Fibroblast of skin of back (primary cell): ENCODE results near the gene TDRD7. TPM values are rescaled to one million over a fixed set of nuclear protein-coding genes. Genes with fewer than 3 reads are reported as not detected.

Experiments
- DNase-seq: peaks from one replicate; pipeline ENCODE4 v3.0.0-alpha.2; 2013
- polyA plus RNA-seq, 2 experiments: library from polyadenylated mRNA; unstranded; fragments of 120-200 nt; gene quantifications; one replicate each; pipeline ENCODE4 v1.2.1, GENCODE V29; 2013; ENCODE audit not compliant: insufficient read length in 2 of 2

Gene TDRD7
- polyA plus RNA-seq (2013, experiment 1 of 2; ENCODE audit: insufficient read length): 2.5 TPM
- polyA plus RNA-seq (2013, experiment 2 of 2; ENCODE audit: insufficient read length): 3.7 TPM

DNA sequence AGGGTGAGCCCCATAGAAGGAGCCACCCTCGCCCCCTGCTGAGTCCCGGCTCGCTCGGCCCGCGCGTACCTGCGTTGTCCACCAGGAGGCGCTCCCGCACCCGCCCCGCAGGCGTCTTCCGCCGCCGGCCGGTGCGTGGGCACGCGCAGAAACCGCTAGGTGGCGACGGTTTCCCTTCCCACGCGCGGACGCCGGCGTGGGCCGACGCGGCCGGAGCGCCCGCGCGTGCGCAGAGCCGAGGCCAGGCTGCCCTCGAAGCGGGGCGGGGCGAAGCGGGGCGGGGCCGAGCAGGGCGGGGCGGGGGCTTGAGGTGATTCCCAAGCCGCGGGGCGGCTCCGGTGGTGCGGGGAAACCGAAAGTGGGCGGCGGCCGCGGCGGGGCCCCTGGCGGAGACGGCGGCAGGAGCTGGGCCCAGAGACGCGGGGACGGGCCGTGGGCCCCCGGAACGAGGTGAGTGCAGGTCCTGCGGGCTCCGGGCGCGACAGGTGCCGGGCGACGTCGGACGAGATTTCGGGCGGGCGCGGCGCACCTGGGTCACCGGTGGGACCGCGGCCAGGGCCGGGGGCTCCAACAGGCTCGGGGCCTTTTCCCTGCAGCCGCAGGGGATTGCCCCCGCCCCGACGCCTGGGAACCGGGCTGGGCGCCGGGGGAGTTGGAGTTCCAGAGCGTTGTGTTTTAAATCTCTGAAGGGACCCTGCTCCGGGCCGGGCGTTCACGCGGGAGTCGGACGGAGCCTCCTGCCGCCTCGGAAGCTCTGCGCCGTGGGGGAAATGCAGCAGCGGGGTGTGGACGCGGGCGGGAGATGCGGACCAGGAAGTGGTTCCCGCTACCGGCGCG, at the start of gene TDRD7:
TSS of gene TDRD7 (plus strand) at position 308 of the 837 bp plus-strand sequence. CDS start 16,370 bp downstream, outside the sequence.
- DNase-seq: peak; percentile 63

DNA sequence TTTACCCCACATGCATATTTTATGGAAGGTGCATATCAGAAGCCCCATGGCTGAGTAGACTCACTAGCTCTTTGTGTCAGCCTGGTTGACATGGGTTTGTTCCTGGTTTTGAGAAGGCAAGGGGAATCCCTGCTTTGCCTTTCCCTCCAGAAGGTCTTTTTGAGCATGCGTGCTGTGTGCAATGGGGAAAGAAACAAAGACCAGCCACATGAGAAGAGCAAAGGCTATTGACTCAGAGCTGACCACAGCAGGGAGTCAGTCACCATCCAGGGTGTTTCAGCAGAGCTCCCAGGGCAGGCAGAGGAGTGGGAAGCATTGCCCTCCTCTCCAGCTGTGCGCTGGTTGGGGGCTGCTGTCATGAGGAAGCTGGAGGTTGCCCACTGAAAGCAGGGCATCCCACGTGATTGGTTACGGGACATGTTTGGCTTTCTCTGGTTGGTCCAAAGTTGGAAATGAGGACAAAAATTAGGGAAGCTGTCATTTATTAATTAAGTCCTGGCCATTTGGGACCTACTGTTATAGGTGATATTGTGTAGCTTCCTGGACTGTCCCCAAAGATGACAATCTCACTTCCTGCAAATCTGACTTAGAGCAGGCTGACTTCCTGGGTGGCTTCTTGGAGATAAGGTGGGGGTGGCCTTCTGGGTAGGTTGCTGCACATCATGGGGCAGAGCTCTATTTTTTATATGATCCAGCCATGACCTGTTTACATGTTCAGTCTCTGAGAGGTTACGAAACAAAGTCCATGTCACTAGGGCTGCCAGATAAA, 48.9 kb upstream of the TDRD7 start:
- no peak for DNase-seq

DNA sequence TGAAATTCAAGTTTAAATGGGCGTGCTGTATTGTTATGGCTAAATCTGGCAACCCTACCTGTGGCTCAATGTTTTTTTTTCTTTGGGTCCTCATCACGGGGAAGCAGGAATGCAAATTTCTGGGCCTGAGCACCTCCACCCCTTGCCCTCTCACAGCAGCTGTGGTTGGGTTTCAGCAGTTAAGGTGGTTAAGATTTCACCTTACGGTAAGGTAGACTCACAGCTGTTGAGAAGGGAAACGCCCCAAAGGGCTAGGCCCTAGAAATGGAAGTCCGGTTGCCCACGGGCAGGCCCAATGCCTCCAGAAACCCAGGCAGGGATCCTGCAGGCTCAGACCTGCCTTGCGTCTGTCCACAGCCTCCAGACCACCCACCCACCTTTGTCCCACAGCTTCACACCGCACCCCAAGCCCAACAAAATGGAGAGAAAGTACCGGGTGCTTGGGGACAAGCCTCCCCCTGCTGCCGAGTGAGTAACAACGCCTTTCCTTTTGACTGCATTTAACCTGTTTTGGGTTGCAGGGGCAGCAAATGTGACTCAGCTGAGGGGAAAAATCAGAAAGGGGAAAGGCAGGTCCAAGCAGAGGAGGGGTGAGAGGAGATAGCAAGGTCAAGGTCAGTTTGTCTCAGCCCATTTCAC, 48.1 kb upstream of the TDRD7 start:
- DNase-seq: no peak

GRCh38 chr9:97364769-97365490, 47.0 kb upstream of the TDRD7 start:
- no peak for DNase-seq

DNA sequence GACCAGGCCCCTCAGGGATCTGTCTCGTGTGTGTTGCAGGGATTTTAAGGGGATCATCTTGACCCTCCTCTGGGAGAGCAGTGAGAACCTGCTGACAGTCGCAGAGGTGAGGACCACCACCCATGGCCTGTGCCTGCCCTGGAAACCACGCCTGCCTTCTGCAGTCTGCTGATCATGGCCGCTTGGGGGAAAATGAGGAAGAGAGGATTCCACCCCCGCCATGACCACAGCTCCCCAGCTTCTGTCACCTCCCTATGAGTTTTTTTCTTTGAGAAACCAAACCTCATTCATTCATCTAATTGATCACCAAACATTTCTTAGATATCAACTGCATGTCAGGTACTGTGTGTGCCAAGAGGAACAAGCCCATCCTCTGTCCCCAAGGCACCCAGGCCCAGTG, 46.3 kb upstream of the TDRD7 start:
- DNase-seq: no peak

DNA sequence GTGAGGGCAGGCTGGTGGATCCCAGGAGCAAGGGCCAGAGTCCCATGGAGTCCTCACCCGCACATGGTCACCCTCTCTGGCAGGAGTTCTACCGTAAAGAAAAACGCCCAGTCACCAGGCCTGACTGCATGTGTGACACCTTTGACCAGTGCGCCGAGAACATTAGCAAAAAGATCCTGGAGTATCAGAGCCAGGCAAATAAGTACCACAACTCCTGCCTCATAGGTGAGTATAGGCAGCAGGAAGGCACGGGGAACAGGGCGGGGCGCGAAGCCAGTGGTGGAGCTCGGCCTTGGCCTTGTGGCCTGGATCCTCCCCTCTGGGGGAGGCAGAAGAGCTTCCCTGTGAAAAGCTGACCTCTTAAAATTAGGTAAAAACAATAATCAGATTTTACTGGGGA, 45.4 kb upstream of the TDRD7 start:
- no peak for DNase-seq

- DNase-seq: no peak
Observed at GRCh38 chr9:97366889-97367288, 45.0 kb upstream of the TDRD7 start.

DNA sequence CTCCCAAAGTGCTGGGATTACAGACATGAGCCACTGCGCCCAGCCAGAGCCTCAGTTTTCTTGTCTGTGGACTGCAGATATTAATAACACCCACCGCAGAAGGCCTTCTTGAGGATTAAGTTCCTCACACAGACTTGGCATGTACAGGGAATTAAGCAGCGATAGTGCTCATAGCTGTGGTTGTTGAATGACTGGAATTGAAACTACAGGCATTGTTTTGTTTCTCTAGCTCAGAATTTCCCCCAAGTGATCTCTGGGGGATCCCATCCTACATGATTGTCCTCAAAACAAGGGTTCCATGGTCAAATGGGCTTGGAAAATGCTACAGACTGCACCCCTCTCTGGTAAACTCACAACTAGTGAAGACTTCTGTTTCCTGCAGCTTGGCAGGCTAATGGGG, 44.2 kb upstream of the TDRD7 start:
- no peak for DNase-seq

GRCh38 chr9:97368964-97369363, 42.9 kb upstream of the TDRD7 start:
- DNase-seq: no peak

GRCh38 chr9:97372580-97372979, 39.3 kb upstream of the TDRD7 start:
- no peak for DNase-seq

DNA sequence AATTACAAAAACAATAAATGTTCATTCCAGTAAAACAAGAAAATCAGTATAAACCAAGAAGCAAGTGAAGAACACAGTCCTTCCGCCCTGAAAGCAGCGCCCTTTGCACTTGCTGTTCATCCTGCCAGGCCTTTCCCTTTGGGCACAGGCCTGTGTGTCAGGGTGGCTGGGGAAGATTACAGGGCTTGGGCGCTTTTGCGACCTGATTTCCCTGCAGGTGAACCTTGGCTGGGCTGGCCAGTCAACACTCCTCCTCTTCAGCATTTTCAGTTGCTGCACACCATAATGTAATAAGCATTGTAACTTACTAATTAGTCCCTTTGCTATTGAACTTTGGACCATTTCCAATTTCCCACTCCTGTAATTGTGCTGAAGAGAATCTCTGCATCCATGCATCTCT, 38.6 kb upstream of the TDRD7 start:
- DNase-seq: no peak

- DNase-seq: no peak
Observed at GRCh38 chr9:97374811-97375210, 37.1 kb upstream of the TDRD7 start.

- DNase-seq: no peak
Observed at GRCh38 chr9:97376902-97377301, 35.0 kb upstream of the TDRD7 start.

DNA sequence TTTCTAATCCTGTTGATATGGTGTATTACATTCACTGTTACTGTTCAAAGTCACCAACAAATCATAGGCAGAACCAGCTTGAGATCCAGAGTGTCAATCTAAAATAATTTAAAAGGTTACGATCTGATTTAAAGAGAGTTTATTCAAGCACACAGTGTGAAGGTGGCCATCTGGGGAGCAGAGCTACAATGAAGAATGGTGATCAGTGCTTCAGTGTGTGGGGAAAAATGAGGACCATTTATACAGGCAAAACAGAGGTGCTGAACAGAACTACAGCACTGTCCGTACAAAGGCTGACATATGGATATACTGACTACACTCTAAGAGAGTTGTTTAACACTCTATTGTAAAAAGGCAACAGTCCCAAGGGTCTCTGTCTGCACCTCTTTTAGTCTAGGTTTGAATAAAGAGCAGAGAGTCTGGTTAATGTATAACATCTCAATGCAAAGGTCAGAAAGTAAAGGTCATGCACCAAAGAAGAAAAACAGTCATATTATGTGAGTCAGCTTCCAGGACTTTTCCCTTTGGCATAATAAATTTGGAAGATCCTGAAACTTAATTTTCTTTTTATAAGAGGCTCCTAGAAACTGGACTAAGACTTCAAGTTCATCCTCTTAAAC, 29.7 kb upstream of the TDRD7 start:
- no peak for DNase-seq

GRCh38 chr9:97384406-97385262, 27.3 kb upstream of the TDRD7 start:
- no peak for DNase-seq

DNA sequence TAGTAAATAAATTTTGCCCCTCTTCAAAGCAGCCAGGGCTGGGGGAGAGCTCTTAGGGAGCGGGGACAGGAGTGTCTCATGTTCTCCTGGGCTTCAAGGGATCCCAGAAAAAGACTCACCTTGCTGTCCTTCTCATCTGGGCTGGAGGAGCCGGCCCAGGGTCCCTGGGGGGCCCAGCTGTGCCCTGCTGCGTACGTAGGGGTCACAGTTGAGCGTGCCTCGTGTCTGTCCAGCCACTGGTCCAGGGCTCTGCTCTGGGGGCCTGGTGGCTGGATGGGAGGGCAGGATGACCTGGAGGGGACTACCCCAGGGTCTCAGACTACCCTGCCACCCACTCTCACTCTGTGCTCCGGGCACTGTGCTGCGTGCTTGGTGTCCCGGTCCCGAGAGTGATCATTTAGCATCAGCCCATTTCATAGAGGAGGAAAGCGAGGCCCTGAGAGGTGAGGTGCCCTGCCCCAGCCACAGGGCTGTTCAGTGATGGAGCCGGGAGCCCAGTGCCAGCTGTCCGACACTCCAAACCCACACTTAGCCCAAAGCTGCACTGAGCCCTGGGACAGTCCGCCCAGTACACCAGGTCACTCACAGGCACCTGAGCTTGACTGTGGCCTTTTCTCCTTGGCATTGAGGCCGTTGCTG, 26.2 kb upstream of the TDRD7 start:
- DNase-seq: no peak

GRCh38 chr9:97386265-97386633, 25.6 kb upstream of the TDRD7 start:
- no peak for DNase-seq

DNA sequence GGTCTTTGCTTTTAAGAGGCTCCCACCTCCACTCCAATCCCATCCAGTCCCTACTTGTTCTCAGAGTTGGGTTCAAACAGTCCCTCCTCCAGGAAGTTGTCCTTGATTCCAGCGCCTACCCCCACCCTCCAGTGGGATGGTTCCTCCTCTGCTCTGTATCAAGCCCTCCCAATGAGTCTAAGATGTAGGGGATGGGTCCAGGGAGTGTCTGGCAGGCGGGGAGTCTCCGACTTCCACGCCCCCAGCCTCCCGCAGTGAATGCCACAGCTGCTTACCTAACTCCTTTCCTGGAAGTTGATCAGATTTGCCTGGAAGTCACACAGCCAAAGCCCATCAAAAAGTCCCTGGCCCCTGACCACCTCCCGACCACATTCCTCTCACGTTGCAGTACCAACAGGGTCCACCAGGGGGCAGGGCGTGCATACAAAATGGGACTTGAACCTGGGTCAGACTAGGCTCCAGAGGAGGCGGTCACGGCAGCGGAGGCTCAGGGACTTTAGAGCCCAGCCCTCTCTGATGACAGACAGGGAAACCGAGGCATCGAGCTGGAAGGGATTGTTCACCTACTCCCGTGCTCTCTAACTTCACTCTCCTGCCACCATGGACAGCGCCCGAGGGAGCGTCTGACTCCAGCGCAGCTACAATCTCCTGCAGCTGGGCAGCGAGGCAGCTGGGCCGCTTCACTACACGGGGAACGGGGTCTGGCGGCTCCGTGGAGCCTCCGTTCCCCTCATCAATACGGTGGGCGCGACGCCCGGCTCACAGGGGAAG, 25.0 kb upstream of the TDRD7 start:
- DNase-seq: peak; percentile 65

DNA sequence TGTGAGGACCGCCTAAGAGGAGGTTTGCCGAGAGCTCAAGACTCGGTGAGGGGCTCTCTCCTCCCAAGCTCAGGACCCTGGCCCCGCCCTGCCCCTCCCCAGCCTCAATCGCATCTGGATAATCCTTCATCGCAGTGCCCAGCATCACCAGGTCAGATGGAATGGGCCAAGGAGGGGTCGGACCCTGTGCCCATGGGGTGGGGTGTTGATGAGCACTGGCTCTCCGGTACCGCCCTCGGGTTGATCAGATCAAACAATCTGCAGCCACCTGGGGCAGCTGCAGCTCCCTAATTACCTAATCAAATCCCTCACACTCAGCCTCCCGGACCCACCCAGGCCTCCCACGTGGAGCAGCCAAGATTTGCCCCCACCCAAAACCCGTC, 24.4 kb upstream of the TDRD7 start:
- no peak for DNase-seq
